ENCODE results near the gene OCRL. TPM values are rescaled to one million over a fixed set of nuclear protein-coding genes. Genes with fewer than 3 reads are reported as not detected.

OCRL gene
- total RNA-seq, 1 donor from 2014 or later = 10.2 TPM

DNA sequence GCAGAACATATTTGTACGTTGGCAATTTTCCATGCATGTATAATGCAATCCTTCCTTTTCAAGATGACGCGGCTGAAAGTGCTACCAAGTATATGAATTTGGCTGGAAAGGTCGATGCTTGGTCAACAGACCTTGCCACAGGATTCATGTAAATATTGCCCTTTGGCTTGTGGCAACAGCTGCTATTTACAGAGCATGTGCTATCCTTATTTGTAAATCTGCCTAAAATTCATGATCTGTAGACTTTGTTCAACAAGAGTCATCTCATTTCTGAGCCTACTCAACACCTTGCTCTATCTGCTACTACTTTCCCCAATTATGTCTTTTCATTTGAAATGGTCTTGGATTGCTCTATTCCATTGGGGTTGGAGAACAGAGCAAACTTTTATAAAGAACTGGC lies 14.9 kb upstream of the OCRL start:
- Histone ChIP-seq H3K27me3 (ENCODE audit: low read depth) (no peaks in the 10 kb centered on the region), H3K27ac (replicated peaks) (no peak overlapping the region), H3K4me3 (no peak overlapping the region), H3K9me3 (replicated peaks) (no peaks in the 10 kb centered on the region), H3K4me1 (peaks cover 10% of the 10 kb centered on the region), H3K36me3 (no peaks in the 10 kb centered on the region)
- intact Hi-C loops (cut with micrococcal nuclease) = no loop called here
- TF ChIP-seq, protein P1, sequence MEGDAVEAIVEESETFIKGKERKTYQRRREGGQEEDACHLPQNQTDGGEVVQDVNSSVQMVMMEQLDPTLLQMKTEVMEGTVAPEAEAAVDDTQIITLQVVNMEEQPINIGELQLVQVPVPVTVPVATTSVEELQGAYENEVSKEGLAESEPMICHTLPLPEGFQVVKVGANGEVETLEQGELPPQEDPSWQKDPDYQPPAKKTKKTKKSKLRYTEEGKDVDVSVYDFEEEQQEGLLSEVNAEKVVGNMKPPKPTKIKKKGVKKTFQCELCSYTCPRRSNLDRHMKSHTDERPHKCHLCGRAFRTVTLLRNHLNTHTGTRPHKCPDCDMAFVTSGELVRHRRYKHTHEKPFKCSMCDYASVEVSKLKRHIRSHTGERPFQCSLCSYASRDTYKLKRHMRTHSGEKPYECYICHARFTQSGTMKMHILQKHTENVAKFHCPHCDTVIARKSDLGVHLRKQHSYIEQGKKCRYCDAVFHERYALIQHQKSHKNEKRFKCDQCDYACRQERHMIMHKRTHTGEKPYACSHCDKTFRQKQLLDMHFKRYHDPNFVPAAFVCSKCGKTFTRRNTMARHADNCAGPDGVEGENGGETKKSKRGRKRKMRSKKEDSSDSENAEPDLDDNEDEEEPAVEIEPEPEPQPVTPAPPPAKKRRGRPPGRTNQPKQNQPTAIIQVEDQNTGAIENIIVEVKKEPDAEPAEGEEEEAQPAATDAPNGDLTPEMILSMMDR (IDR thresholded peaks at IDR 0.05; ENCODE audit: borderline replicate concordance) = no peak
- DNase-seq = no peak

GRCh38 chrX:129525896-129526295 lies 14.2 kb upstream of the OCRL start:
- Histone ChIP-seq H3K27ac (replicated peaks) (no peak overlapping the region), H3K4me3 (no peak overlapping the region), H3K36me3 (no peaks in the 10 kb centered on the region), H3K4me1 (peaks cover 10% of the 10 kb centered on the region), H3K9me3 (replicated peaks) (no peaks in the 10 kb centered on the region), H3K27me3 (ENCODE audit: low read depth) (no peaks in the 10 kb centered on the region)
- DNase-seq = no peak
- intact Hi-C loops (cut with micrococcal nuclease) = no loop called here
- TF ChIP-seq, protein P1 (IDR thresholded peaks at IDR 0.05; ENCODE audit: borderline replicate concordance) = no peak

- Histone ChIP-seq H3K9me3 (replicated peaks) (no peaks in the 10 kb centered on the region), H3K27me3 (ENCODE audit: low read depth) (no peaks in the 10 kb centered on the region), H3K27ac (replicated peaks) (no peak overlapping the region), H3K4me1 (no peaks in the 10 kb centered on the region), H3K36me3 (no peaks in the 10 kb centered on the region), H3K4me3 (no peak overlapping the region)
- no peak for DNase-seq
- intact Hi-C loops (cut with micrococcal nuclease) = no loop called here
- TF ChIP-seq, protein P1 (IDR thresholded peaks at IDR 0.05; ENCODE audit: borderline replicate concordance) = no peak
Measured at GRCh38 chrX:129529685-129530281, 10.3 kb upstream of the OCRL start.

DNA sequence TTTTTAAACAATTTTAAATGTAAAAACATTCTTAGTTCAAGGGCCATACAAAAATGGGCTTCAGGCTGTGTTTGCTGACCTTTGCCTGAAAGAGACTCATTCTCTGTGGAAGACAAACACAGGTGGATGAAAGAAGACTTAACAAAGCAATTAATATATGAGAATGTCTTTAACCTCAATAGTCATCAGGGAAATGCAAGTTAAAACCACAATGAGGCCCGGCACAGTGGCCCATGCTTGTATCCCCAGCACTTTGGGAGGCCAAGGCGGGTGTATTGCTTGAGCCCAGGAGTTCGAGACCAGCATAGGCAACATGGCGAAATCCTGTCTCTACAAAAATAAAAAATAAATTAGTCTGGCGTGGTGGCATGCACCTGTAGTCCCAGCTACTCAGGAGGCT lies 9.6 kb upstream of the OCRL start:
- Histone ChIP-seq H3K9me3 (replicated peaks) (no peaks in the 10 kb centered on the region), H3K4me3 (no peak overlapping the region), H3K27ac (replicated peaks) (no peak overlapping the region), H3K4me1 (no peaks in the 10 kb centered on the region), H3K36me3 (no peaks in the 10 kb centered on the region), H3K27me3 (ENCODE audit: low read depth) (no peaks in the 10 kb centered on the region)
- no peak for DNase-seq
- intact Hi-C loops (cut with micrococcal nuclease) = no loop called here
- TF ChIP-seq, protein P1 (IDR thresholded peaks at IDR 0.05; ENCODE audit: borderline replicate concordance) = no peak

GRCh38 chrX:129531132-129531531 lies 8.9 kb upstream of the OCRL start:
- no peak for DNase-seq
- TF ChIP-seq, protein P1 (IDR thresholded peaks at IDR 0.05; ENCODE audit: borderline replicate concordance) = no peak
- intact Hi-C loops (cut with micrococcal nuclease) = no loop called here
- no peaks in the 10 kb centered on the region for H3K27me3 ChIP-seq (ENCODE audit: low read depth)
- H3K4me3 ChIP-seq = no peak overlapping the region
- no peaks in the 10 kb centered on the region for H3K9me3 ChIP-seq (replicated peaks)
- no peaks in the 10 kb centered on the region for H3K4me1 ChIP-seq
- H3K27ac ChIP-seq (replicated peaks) = no peak overlapping the region
- H3K36me3 ChIP-seq = no peaks in the 10 kb centered on the region

All from left ventricle myocardium inferior (tissue), 1 donor.